Chondrocyte (in vitro differentiated cells): ENCODE measurements around the gene EPN2. TPM values are rescaled to one million over a fixed set of nuclear protein-coding genes. Genes with fewer than 3 reads are reported as not detected.
A peak's percentile ranks its signal among the peaks of the same experiment; 100 is the strongest.

Source experiments
- DNase-seq: peaks from one replicate; pipeline ENCODE4 v3.0.0; 2021; ENCODE audit warnings: mixed read lengths, low spot score
- H3K27ac Mint-ChIP-seq: one replicate; pipeline ENCODE4 v1.8.0; 2021; ENCODE audit warnings: mild to moderate bottlenecking, moderate library complexity, mixed read lengths; ENCODE audit not compliant: unreplicated experiment
- H3K27me3 Mint-ChIP-seq: 2 replicates; pipeline ENCODE4 v1.8.0; 2021; ENCODE audit warnings: low read depth, mixed read lengths
- H3K36me3 Mint-ChIP-seq: 2 replicates; pipeline ENCODE4 v1.8.0; 2021; ENCODE audit warnings: low read depth, mixed read lengths
- H3K4me1 Mint-ChIP-seq: 2 replicates; pipeline ENCODE4 v1.8.0; 2021; ENCODE audit warnings: low read depth, mild to moderate bottlenecking, mixed read lengths
- H3K4me3 Mint-ChIP-seq: one replicate; pipeline ENCODE4 v1.8.0; 2021; ENCODE audit warnings: mild to moderate bottlenecking, moderate library complexity, mixed read lengths; ENCODE audit not compliant: unreplicated experiment
- H3K9me3 Mint-ChIP-seq: 2 replicates; pipeline ENCODE4 v1.8.0; 2021; ENCODE audit warnings: low read depth, mixed read lengths
- CTCF ChIP-seq: fragments of 200-600 bp; sonication (generic); IDR thresholded peaks from 2 replicates; pipeline ENCODE4 v1.5.0; 2021; ENCODE audit warnings: antibody characterized with exemption, mild to moderate bottlenecking, moderate library complexity
- total RNA-seq: library from RNA; stranded (reverse); gene quantifications from 3 replicates; pipeline ENCODE4 v1.2.1, GENCODE V29; 2021

EPN2 gene
- total RNA-seq, 1 donor from 2014 or later: 37.8 TPM

GRCh38 chr17:19309701-19310100, 72.5 kb downstream of the EPN2 start:
- Mint-ChIP-seq H3K4me1 (no peaks in the 10 kb centered on the region), H3K9me3 (no peaks in the 10 kb centered on the region), H3K27me3 (no peaks in the 10 kb centered on the region), H3K27ac (no peak overlapping the region), H3K36me3 (peaks cover 17% of the 10 kb centered on the region), H3K4me3 (no peak overlapping the region)
- no peak for TF ChIP-seq CTCF
- DNase-seq: peak; percentile 51

- Mint-ChIP-seq H3K36me3 (peaks cover 17% of the 10 kb centered on the region), H3K4me3 (no peak overlapping the region), H3K4me1 (no peaks in the 10 kb centered on the region), H3K27me3 (no peaks in the 10 kb centered on the region), H3K27ac (no peak overlapping the region), H3K9me3 (no peaks in the 10 kb centered on the region)
- peak; percentile 32 for DNase-seq
- no peak for TF ChIP-seq CTCF
Observed at GRCh38 chr17:19310151-19310550, 73.0 kb downstream of the EPN2 start.

GRCh38 chr17:19311016-19311415, 73.8 kb downstream of the EPN2 start:
- TF ChIP-seq CTCF: no peak
- H3K27ac Mint-ChIP-seq: no peak overlapping the region
- no peaks in the 10 kb centered on the region for H3K9me3 Mint-ChIP-seq
- H3K4me3 Mint-ChIP-seq: no peak overlapping the region
- DNase-seq: peak; percentile 18
- peaks cover 20% of the 10 kb centered on the region for H3K36me3 Mint-ChIP-seq
- no peaks in the 10 kb centered on the region for H3K4me1 Mint-ChIP-seq
- H3K27me3 Mint-ChIP-seq: no peaks in the 10 kb centered on the region

GRCh38 chr17:19311421-19312215, 74.5 kb downstream of the EPN2 start:
- TF ChIP-seq CTCF: no peak
- Mint-ChIP-seq H3K4me1 (peaks cover under 1% of the 10 kb centered on the region), H3K27me3 (no peaks in the 10 kb centered on the region), H3K4me3 (no peak overlapping the region), H3K27ac (no peak overlapping the region), H3K36me3 (peaks cover 20% of the 10 kb centered on the region), H3K9me3 (no peaks in the 10 kb centered on the region)
- no peak for DNase-seq

GRCh38 chr17:19312406-19312805, 75.2 kb downstream of the EPN2 start:
- no peaks in the 10 kb centered on the region for H3K9me3 Mint-ChIP-seq

More at GRCh38 chr17:19312406-19312805, 75.2 kb downstream of the EPN2 start:
- peaks cover 20% of the 10 kb centered on the region for H3K36me3 Mint-ChIP-seq
- no peak overlapping the region for H3K4me3 Mint-ChIP-seq
- DNase-seq: peak; percentile 68
- H3K27ac Mint-ChIP-seq: no peak overlapping the region
- TF ChIP-seq CTCF: no peak
- H3K4me1 Mint-ChIP-seq: peaks cover 8% of the 10 kb centered on the region
- H3K27me3 Mint-ChIP-seq: no peaks in the 10 kb centered on the region
